ENCODE results near the gene PI4K2A.

Gene PI4K2A

DNA sequence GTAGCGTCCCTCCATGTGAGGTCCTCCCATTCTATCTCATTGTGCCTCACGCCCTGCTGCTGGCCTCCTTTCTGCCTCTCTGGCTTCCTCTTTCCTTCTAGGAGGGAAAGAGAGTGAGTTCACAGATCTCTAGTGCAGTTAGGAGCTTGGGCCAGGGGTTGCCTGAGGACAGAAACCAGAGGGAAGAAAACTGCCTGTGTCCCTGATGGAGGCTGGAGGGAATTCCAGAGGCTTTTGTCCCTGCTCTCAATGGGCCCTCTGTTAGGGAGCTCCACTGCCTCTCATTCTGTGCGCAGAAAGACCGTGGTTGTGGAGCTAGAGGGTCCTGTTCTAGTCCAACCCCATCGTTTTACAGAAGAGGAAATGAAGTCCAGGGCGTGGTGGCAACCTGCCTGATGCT lies 77.7 kb downstream of the PI4K2A start:
- DNase-seq (ENCODE audit: low spot score in 2 of 2), result no peak
- H3K4me1 Mint-ChIP-seq, result peaks cover 7% of the 10 kb centered on the region
- H3K4me3 Mint-ChIP-seq, result no peak overlapping the region
- H3K36me3 Mint-ChIP-seq, result no peaks in the 10 kb centered on the region
- ATAC-seq, result no peak
- peak overlapping the region; percentile 24 for H3K27ac Mint-ChIP-seq
- H3K9me3 Mint-ChIP-seq, result no peaks in the 10 kb centered on the region

DNA sequence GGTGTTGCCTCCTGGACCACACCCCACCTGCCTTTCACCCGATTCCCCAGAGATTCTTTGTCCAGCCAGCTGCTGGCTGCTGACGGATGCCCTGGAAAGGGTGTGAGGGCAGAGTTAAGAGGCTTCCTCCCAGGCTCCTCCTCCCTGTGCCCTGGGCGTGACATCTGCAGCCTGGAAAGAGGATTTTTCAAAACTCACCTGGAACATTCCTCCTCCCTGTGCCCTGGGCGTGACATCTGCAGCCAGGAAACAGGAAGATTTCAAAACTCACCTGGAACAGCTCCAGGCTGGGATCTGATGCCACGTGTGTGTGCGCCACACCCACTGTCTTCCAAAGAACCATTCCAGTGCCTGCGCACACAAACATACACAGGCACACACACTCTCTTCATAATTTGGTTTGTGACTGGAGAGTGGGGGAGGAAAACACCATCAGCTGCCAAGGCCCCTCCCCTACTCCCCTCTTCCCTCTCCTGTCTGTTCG lies 78.2 kb downstream of the PI4K2A start:
- Mint-ChIP-seq H3K36me3 (no peaks in the 10 kb centered on the region), H3K4me3 (no peak overlapping the region), H3K9me3 (no peaks in the 10 kb centered on the region), H3K4me1 (peaks cover 6% of the 10 kb centered on the region), H3K27ac (no peak overlapping the region)
- ATAC-seq, result no peak
- no peak for DNase-seq (ENCODE audit: low spot score in 2 of 2)

DNA sequence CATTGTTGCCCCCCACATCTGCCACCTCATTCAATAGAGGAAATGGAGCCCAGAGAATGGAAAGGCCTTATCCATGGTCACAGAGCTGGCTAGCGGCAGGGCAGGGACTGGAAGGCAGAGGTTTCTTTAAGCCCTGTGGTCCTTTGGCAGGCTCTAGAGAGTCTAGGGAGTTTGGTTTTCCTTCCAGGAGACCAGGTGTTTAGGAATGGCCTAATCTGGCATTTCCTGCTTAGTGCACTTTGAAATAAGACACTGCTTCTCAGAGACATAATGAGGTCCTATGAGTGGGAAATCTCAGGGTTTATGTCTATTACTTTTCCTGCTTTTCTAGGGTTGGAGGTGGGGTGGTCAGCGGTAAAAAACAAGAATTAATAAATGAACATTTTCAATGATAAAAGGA lies 79.1 kb downstream of the PI4K2A start:
- no peaks in the 10 kb centered on the region for H3K9me3 Mint-ChIP-seq
- no peak overlapping the region for H3K4me3 Mint-ChIP-seq
- H3K27ac Mint-ChIP-seq, result no peak overlapping the region
- DNase-seq (ENCODE audit: low spot score in 2 of 2) (no peak), ATAC-seq (no peak)
- no peaks in the 10 kb centered on the region for H3K4me1 Mint-ChIP-seq
- H3K36me3 Mint-ChIP-seq, result no peaks in the 10 kb centered on the region

DNA sequence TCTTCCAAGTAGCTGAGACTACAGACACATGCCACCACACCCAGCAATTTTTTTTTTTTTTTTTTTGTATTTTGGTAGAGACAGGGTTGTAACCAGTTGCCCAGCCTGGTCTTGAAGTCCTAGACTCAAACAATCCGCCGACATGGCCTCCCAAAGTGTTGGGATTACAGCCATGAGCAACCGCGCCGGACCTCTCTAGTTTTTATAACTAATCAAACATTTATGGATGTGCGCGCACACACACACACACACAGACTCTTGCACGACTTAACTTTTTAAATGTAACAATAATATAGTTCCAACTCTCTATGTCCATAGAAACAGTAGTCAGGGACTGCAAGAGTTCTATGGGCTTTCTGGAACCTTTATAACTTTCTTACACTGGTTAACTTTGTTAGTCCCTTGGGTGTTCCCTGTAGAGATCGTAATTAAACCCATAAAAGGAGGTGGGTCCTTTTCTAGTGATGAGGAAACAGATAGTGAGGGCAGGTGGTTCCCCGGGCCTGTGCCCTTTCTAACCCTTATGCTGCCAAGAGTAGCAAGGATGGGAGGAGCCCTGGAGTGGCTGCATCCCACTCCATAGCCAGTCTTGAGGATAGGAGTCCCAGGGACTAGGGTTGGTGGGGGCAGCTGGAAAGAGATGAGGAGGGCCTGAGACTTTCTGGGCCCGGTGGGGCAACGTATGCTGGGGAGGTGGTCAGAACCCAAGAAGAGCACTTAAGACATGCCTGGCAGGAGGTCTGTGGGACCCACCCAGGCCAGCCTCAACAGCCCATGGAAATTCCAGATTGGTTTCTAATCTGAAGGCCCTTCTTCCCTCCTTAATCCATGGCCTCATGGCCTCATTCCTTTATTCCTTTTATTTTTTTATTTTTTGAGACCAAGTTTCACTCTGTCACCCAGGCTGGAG lies 81.7 kb downstream of the PI4K2A start:
- Mint-ChIP-seq H3K36me3 (no peaks in the 10 kb centered on the region), H3K27ac (no peak overlapping the region)
- DNase-seq (ENCODE audit: low spot score in 2 of 2), result no peak

DNA sequence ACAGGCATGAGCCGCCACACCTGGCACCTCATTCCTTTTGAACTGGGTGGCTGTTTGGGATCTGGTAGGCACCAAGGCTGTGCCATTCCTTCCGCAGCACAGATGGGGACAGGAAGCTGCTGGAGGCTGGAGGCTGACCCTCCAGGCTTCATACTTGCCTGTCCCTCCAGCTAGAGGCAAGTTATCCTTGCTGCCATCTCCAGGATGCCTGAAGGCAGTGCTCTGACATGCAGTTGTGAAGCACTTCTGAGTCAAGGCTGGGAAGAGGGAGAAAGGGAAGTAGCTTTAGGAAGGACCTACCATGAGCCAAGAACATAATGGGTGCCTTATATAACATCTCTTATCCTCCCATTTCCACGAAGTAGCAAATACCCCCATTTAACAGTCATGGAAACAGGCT lies 82.5 kb downstream of the PI4K2A start:
- no peaks in the 10 kb centered on the region for H3K9me3 Mint-ChIP-seq
- H3K4me3 Mint-ChIP-seq, result no peak overlapping the region
- ATAC-seq (no peak), DNase-seq (ENCODE audit: low spot score in 2 of 2) (no peak)
- H3K36me3 Mint-ChIP-seq, result no peaks in the 10 kb centered on the region
- no peak overlapping the region for H3K27ac Mint-ChIP-seq
- peaks cover 6% of the 10 kb centered on the region for H3K4me1 Mint-ChIP-seq

More for the DNA sequence above, 81.7 kb downstream of the PI4K2A start:
- Mint-ChIP-seq H3K4me1 (peaks cover 6% of the 10 kb centered on the region), H3K9me3 (no peaks in the 10 kb centered on the region), H3K4me3 (no peak overlapping the region)
- no peak for ATAC-seq

DNA sequence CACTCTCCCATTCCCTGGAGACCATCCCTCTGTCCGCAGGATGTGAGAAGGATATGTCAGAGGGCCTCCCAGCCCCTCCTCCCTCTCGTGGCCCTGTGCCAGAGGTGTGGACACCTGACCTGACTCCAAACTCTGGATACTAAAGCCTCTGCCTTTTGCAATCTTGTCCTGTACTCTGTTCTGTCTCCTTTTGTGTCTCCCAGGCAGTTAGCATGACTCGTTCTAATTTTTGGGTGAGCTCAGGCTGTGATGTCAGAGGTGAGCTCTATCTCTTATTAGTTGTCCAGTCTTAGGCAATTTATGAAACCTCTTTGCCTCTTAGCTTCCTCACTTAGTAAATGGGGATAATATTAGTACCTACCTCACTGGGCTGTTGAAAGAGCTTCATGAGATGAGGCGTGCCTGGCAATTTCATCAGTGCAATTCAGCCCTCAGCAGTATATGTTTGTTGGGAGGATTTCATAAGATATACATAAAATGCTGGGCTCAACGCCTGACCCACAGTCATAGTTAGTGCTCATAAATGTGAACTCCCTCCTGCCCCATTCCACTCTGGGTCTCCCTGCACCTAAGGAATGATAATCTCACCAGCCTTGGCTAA lies 84.0 kb downstream of the PI4K2A start:
- H3K36me3 Mint-ChIP-seq, result no peaks in the 10 kb centered on the region
- H3K4me3 Mint-ChIP-seq, result no peak overlapping the region
- DNase-seq (ENCODE audit: low spot score in 2 of 2), result no peak
- H3K4me1 Mint-ChIP-seq, result peaks cover 6% of the 10 kb centered on the region
- no peak for ATAC-seq
- H3K27ac Mint-ChIP-seq, result no peak overlapping the region
- no peaks in the 10 kb centered on the region for H3K9me3 Mint-ChIP-seq
